ENCODE results near the gene TGM1. TPM values are rescaled to one million over a fixed set of nuclear protein-coding genes. Genes with fewer than 3 reads are reported as not detected.

TGM1 gene
- total RNA-seq, 4 donors from 2014 or later = 0.20 TPM; not detected in 3

DNA sequence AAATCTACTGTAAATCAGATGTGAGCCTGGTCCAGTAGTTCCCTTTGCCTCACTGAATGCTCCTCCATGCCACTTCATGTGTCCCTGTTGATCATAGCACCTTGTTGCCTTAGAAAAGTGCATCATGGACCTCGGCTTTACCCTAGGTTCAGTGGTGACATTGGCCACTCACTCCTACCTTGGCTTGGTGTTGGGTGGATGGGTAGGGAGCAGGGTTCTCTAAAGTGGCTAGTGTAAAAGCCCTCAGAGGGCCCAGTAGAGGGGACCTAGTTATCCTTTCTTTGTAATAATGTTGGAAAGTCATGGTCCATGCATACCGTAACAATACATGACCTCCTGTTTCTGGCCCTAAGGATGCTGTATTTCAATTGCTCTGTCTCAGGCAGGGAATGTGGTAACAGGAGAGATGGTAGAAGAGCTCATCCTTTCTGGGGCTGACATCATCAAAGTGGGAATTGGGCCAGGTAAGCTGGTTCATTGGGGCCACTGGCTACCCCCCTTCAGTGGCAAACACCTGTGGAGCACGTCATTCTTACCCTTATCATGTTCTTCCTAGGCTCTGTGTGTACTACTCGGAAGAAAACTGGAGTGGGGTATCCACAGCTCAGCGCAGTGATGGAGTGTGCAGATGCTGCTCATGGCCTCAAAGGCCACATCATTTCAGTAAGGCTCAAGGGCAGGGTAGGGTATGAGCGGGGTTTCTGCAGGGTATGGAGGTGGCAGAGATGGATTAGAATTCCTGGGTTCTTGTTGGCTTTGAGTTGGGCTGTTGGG is 26.1 kb downstream of the TGM1 start:
- in situ Hi-C loops (cut with MboI; ENCODE audit: low sequenced_read_pairs in 4 of 4) (loop anchor here in 3 of 4 donors (10.0 to 25.0 kb wide), 2 partner anchors 198 to 200 kb away; partner anchors contain the start of genes CBLN3 (in 1 of the 3), KHNYN (in 1 of the 3) and SDR39U1 (in 1 of the 3)), intact Hi-C loops (cut with DNase I; ENCODE audit: low total_unique reads) (no loop called here)
- Histone ChIP-seq H3K27me3 (no peaks in the 10 kb centered on the region), H3K36me3 (peaks cover 0 to 52% of the 10 kb centered on the region in 2 donors), H3K4me1 (peaks cover 53 to 66% of the 10 kb centered on the region in 2 donors), H3K27ac (peak overlapping the region in 3 of 4 donors; percentile 8 to 50 (median 35)), H3K9me3 (no peaks in the 10 kb centered on the region), H3K4me3 (no peak overlapping the region)
- ATAC-seq (no peak), DNase-seq (no peak)
- TF ChIP-seq, protein P1, sequence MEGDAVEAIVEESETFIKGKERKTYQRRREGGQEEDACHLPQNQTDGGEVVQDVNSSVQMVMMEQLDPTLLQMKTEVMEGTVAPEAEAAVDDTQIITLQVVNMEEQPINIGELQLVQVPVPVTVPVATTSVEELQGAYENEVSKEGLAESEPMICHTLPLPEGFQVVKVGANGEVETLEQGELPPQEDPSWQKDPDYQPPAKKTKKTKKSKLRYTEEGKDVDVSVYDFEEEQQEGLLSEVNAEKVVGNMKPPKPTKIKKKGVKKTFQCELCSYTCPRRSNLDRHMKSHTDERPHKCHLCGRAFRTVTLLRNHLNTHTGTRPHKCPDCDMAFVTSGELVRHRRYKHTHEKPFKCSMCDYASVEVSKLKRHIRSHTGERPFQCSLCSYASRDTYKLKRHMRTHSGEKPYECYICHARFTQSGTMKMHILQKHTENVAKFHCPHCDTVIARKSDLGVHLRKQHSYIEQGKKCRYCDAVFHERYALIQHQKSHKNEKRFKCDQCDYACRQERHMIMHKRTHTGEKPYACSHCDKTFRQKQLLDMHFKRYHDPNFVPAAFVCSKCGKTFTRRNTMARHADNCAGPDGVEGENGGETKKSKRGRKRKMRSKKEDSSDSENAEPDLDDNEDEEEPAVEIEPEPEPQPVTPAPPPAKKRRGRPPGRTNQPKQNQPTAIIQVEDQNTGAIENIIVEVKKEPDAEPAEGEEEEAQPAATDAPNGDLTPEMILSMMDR (IDR thresholded peaks at IDR 0.05 in 4 of 5, conservative IDR thresholded peaks at IDR 0.05 in 1 of 5) = no peak
- TF ChIP-seq POLR2A (IDR thresholded peaks at IDR 0.05) = no peak

DNA sequence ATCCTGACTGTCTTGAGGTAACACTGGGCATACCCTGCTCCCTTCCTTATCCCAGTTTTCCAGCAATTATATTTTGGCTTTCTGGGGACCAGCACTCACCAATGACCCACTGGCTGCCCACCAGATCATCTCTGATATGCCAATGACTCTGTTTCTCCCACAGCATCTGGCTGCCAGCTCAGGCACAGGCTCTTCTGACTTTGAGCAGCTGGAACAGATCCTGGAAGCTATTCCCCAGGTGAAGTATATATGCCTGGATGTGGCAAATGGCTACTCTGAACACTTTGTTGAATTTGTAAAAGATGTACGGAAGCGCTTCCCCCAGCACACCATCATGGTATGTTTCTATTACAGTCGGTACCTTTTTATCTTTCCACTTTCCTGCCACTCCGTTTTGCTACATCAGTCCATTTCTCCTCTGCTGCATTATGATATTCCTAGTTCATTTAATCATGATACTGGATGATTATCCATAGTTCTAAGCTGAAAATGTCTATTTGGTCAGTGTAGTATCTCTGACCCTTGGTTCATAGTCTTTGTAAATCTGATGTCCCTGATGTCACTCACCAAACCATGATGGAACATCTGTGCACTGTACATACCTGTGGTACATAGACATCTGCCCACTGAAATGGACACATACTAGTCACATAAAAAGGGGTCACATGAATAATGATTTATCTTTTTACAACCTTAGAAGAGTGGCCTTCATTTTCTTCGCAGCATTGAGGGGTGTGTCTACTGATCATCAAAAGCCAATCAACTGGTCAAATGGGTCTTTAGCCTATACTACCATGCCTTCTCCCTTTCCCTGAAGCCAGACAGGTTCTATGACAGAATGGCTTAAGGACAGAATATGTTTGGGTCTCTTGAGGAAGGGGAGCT is 26.9 kb downstream of the TGM1 start:
- no peak overlapping the region for H3K4me3 ChIP-seq
- H3K27ac ChIP-seq = peak overlapping the region in 2 of 4 donors; percentile 5 to 50
- no peak for DNase-seq
- TF ChIP-seq POLR2A (IDR thresholded peaks at IDR 0.05) = no peak
- TF ChIP-seq, protein P1 (IDR thresholded peaks at IDR 0.05 in 4 of 5, conservative IDR thresholded peaks at IDR 0.05 in 1 of 5) = no peak
- H3K27me3 ChIP-seq = no peaks in the 10 kb centered on the region
- in situ Hi-C loops (cut with MboI; ENCODE audit: low sequenced_read_pairs in 4 of 4) = loop anchor here in 3 of 4 donors (10.0 to 25.0 kb wide), 2 partner anchors 199 to 201 kb away; partner anchors contain the start of genes CBLN3 (in 1 of the 3), KHNYN (in 1 of the 3) and SDR39U1 (in 1 of the 3)
- no peak for ATAC-seq
- intact Hi-C loops (cut with DNase I; ENCODE audit: low total_unique reads) = no loop called here
- H3K36me3 ChIP-seq = peaks cover 0 to 51% of the 10 kb centered on the region in 2 donors
- no peaks in the 10 kb centered on the region for H3K9me3 ChIP-seq
- H3K4me1 ChIP-seq = peaks cover 52 to 64% of the 10 kb centered on the region in 2 donors

DNA sequence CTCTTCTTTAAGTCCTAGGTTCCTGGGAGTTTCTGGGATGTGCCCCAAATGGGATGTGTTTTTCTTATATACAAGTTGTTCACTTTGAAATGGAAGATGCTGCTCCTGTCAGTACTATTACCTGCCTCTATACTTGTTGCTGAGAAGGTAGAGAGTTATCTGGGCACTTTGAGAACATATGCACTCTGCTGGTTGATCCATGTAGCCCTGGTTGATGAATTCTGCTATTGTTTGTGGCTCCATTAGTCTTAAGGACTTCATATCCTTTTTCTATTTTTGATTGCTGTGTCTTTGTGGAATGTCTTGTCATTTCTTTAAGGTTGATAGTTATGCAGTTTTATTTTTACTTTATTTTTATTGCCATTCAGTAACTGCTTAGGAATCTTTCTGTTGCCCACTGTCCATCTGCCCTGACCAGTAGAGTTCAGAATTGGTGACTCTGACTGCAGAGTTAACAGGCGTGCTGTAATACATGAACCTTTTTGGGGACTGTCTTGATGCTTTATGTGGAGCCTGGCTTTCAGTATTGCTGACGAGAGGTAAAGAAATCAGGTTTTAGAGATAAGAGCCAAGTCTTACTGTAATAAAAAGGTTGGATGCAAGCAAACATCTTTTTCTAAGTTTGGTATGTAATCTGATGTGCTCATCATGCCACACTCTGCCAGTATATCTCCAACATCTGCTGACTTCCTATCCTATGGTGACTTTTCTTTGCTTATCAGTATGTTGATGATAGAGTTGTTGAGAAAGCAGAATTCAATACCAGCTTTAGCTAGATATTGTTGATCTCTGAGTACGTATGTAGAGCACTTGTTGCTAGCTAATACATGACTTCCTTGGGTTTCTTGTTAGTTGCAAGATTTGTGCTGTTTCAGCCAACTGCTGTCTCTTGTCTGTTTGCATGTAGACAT is 28.6 kb downstream of the TGM1 start:
- no peak for ATAC-seq

More for the DNA sequence above, 28.6 kb downstream of the TGM1 start:
- no peak overlapping the region for H3K4me3 ChIP-seq
- DNase-seq = no peak
- in situ Hi-C loops (cut with MboI; ENCODE audit: low sequenced_read_pairs in 4 of 4) (loop anchor here in 3 of 4 donors (10.0 to 25.0 kb wide), 2 partner anchors 200 to 203 kb away; partner anchors contain the start of genes CBLN3 (in 1 of the 3), KHNYN (in 1 of the 3) and SDR39U1 (in 1 of the 3)), intact Hi-C loops (cut with DNase I; ENCODE audit: low total_unique reads) (no loop called here)
- no peaks in the 10 kb centered on the region for H3K27me3 ChIP-seq
- TF ChIP-seq, protein P1 (IDR thresholded peaks at IDR 0.05 in 4 of 5, conservative IDR thresholded peaks at IDR 0.05 in 1 of 5) = no peak
- no peak for TF ChIP-seq POLR2A (IDR thresholded peaks at IDR 0.05)
- peaks cover 40 to 53% of the 10 kb centered on the region in 2 donors for H3K4me1 ChIP-seq
- peaks cover 0 to 34% of the 10 kb centered on the region in 2 donors for H3K36me3 ChIP-seq
- H3K27ac ChIP-seq = peak overlapping the region in 1 of 4 donors; percentile 53
- no peaks in the 10 kb centered on the region for H3K9me3 ChIP-seq
